ENCODE measurements around the gene AFDN.

The AFDN gene

DNA sequence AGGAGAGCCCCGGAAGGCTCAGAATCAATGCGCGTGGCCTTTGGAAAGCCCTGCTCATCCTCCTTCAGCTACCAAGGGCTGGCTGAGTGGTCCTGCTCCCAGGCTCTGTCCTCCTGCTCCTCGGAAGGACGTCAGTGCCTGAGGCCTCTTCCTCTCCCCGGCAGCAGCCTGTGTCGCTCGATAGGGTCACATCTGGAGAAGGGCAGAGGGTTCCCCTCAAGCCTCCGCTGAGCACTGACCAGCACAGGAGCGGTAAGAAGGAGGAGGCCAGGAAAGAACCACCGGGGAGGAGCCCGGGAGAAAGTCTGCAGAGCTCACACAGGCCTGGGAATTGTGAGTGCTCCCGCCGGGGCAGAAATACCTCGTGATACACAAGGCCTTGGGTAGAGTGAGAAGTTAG is 192.0 kb downstream of the AFDN start:
- DNase-seq (ENCODE audit: low read depth, low spot score), result no peak

DNA sequence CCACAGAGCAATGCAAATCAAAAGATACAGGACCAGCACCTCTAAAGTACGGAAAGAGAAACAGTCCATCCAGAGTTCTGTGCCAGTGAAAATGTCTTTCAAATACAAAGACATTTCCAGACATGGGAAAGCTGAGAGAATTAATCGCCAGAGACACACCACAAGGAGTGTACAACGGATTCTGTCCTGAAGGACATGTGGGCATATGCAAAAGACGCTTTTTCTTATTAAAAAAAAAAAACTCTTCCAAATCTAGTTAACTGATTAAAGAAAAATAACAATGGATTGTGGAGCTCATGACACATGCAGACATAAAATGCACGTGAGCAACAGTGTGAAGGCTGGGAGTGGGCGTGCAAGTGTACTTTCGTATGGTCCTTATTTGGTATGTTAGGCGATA is 193.5 kb downstream of the AFDN start:
- no peak for DNase-seq (ENCODE audit: low read depth, low spot score)

DNA sequence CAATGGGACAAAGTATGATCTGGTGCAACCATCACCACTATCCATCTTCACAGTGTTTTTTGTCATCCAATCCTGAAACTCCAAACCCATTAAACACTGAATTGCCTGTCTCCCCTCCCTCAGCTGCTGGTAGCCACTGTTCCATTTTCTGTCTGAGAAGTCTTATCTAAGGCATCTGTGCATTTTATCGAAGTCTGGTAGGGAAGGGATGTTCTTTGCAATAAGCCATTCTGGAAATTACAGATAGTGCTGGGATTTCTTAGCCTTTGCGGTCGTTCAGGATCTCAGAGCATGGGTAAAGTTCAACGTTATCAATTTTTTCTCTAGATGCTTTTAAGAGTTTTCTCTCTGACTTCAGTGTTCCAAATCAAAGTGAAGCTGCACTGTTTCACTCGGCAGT is 194.9 kb downstream of the AFDN start:
- no peak for DNase-seq (ENCODE audit: low read depth, low spot score)
